DOHH2 (cell line): ENCODE data around the gene OBSCN.

Experiments
- CTCF ChIP-seq: fragments of 200-600 bp; sonication (generic); IDR thresholded peaks from one replicate; pipeline ENCODE4 v1.5.1; 2014; ENCODE audit warnings: antibody characterized with exemption, mild to moderate bottlenecking, low read depth, low read length; ENCODE audit not compliant: poor library complexity, severe bottlenecking
- EZH2phosphoT487 ChIP-seq: fragments of 200-600 bp; sonication (generic); IDR thresholded peaks from 2 replicates; pipeline ENCODE4 v1.6.1; 2017; ENCODE audit warnings: borderline replicate concordance, mild to moderate bottlenecking, antibody characterized with exemption, low read length, moderate library complexity, mixed read lengths

- no peak for TF ChIP-seq CTCF
- no peak for TF ChIP-seq EZH2phosphoT487
Measured at GRCh38 chr1:228347181-228347580, 139.3 kb downstream of the OBSCN start.
